GM12801 (cell line): ENCODE measurements around the gene PLOD2.

Experiments
- CTCF ChIP-seq: IDR thresholded peaks from one replicate; pipeline ENCODE4 v1.5.1; 2011; ENCODE audit warnings: control low read depth; ENCODE audit not compliant: insufficient read length; ENCODE audit errors: extremely low read depth

Gene PLOD2

GRCh38 chr3:146160964-146161662 is at the start of gene PLOD2:
PLOD2 (minus strand) TSS chr3:146161184; CDS start chr3:146160989, 195 bp downstream.
- TF ChIP-seq CTCF: no peak

DNA sequence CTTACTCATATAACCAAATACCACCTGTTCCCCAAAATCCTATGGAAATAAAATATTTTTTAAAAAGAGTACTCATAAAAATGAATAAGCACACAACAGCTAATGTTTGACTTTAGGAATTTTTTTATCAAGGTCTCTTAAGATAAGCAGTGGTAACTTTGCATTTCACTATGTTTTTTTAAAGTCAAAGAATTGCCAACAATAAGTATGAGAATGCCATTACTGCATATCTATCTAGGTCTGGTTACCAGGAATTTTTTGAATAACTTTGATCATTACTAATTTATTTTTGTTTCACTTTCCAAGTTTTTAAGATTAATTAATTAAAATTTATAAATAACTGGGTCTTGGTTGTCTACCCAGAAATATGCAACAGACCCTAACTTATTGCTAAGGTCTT is 48.4 kb upstream of the PLOD2 start:
- TF ChIP-seq CTCF: no peak

GRCh38 chr3:146203776-146204175 is 42.8 kb upstream of the PLOD2 start:
- TF ChIP-seq CTCF: no peak

- TF ChIP-seq CTCF: no peak
Observed at GRCh38 chr3:146200461-146201220, 39.7 kb upstream of the PLOD2 start.

DNA sequence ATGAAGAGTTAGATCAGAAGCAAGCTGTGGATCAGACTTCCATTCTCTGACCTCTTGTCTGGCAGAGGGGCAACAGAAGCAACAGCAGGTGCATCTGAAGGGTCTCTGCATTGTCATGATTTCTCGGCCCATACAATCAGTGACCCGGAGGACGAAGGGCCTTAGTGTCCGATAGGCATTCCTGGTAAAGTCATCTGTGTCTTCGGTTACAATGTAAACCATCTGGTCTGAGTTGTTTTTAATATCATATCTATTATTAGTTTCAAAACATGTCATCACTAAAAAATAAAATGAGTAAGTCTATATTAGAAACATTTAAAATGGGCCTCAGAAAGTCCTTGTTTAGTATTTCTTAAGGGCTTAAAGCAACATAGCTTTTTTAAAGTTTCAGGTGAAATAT is 38.8 kb upstream of the PLOD2 start:
- no peak for TF ChIP-seq CTCF

- TF ChIP-seq CTCF: no peak
Observed at GRCh38 chr3:146196789-146197188, 35.8 kb upstream of the PLOD2 start.

DNA sequence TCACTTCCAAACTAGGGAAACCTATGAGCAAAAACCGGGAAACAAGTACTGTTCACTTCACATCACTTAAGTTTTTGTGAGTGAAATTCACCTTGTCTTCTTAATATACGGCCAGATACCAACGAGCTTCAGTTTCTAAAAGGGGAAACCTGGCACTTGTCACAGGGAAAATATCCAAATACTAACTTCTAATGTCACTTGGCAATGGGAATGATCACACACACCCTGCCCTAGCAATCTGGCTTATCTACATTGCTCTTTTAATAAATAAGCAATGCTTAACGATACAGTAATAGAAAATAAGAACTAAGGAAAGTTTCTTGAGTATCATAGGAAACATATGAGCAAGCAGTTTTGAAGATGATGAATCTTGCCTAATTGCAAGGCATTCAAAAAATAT is 34.6 kb upstream of the PLOD2 start:
- no peak for TF ChIP-seq CTCF
